Vagina (tissue), 2 donors: Measurements from ENCODE around the gene TMC4.
"Not testable (repeated sequence)": the region's sequence is repeated elsewhere in the genome, so short reads cannot be mapped to it uniquely, and the experiment has no call there.

ENCODE experiments used
- POLR2AphosphoS5 ChIP-seq, 2 donors: sonication (generic); formaldehyde crosslinking; IDR thresholded peaks; one replicate each; pipeline ENCODE4 v1.9.0; 2017; ENCODE audit warnings: antibody characterized with exemption in 2 of 2, mild to moderate bottlenecking in 2 of 2, low read depth in 1 of 2; ENCODE audit not compliant: insufficient read depth in 1 of 2
- TF ChIP-seq, protein P1 (sequence below), 3 experiments: fragments of 450-650 bp in 2 of 3; fragments of 200-600 bp in 1 of 3; sonication (generic) in 1 of 3; IDR thresholded peaks; one replicate each; pipeline ENCODE4 v1.5.1; 2017 to 2019; ENCODE audit warnings: antibody characterized with exemption in 3 of 3, mild to moderate bottlenecking in 2 of 3, moderate library complexity in 2 of 3

DNA sequence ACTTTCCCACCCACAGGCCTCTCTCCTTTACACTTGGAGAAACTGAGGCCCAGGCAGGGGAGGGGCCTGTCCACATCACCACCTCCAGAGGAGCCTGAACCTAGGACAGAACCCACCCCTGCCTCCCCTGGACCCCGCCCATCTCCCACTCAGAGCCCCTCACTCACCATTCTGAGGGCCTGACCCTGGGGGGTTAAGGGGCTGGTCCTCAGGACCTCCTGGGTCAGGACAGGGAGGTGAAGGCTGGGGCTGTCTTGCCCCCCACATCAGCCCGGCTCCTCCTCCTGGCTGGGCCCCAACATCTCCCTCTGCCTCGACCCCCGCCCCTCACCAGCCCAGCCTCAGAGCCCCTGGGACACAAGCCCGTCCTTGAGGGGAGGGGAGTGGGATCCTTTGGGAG, 46.7 kb upstream of the TMC4 start:
- TF ChIP-seq, protein P1, sequence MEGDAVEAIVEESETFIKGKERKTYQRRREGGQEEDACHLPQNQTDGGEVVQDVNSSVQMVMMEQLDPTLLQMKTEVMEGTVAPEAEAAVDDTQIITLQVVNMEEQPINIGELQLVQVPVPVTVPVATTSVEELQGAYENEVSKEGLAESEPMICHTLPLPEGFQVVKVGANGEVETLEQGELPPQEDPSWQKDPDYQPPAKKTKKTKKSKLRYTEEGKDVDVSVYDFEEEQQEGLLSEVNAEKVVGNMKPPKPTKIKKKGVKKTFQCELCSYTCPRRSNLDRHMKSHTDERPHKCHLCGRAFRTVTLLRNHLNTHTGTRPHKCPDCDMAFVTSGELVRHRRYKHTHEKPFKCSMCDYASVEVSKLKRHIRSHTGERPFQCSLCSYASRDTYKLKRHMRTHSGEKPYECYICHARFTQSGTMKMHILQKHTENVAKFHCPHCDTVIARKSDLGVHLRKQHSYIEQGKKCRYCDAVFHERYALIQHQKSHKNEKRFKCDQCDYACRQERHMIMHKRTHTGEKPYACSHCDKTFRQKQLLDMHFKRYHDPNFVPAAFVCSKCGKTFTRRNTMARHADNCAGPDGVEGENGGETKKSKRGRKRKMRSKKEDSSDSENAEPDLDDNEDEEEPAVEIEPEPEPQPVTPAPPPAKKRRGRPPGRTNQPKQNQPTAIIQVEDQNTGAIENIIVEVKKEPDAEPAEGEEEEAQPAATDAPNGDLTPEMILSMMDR (IDR thresholded peaks at IDR 0.05) = not testable (repeated sequence)
- TF ChIP-seq POLR2AphosphoS5 (IDR thresholded peaks at IDR 0.05; ENCODE audit: insufficient read depth in 1 of 2, low read depth in 1 of 2) = not testable (repeated sequence)
